ENCODE results near the gene IL18R1. TPM values are rescaled to one million over a fixed set of nuclear protein-coding genes. Genes with fewer than 3 reads are reported as not detected.

The IL18R1 gene
- polyA plus RNA-seq, 1 experiment: not detected

DNA sequence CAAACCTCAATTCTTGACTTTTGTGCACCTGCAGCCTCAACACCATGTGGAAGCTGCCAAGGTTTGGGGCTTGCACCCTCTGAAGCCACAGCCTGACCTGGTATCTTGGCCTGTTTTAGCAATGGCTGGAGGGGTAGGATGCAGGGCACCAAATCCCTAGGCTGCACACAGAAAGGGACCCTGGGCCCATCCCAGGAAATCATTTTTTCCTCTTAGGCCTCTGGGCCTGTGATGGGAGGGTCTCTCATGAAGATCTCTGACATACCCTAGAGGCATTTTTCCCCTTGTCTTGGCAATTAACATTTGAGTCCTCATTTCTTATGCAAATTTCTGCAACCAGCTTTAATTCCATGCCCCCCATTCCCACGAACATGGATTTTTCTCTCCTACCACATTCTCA lies 10.2 kb downstream of the IL18R1 start:
- Histone ChIP-seq H3K36me3 (ENCODE audit: control insufficient read depth, insufficient read depth, low read length) (no peaks in the 10 kb centered on the region), H3K27me3 (ENCODE audit: control insufficient read depth, insufficient read depth, low read length) (no peaks in the 10 kb centered on the region; the same call in 1 of the 2 replicates), H3K4me3 (ENCODE audit: low read depth, low read length) (no peak overlapping the region)
- ChIA-PET CTCF (no interaction called here), POLR2A (no interaction called here)
- DNase-seq (ENCODE audit: low read depth): no peak
- TF ChIP-seq CTCF (IDR thresholded peaks at IDR 0.05; ENCODE audit: insufficient read depth, low read depth, low read length): no peak

DNA sequence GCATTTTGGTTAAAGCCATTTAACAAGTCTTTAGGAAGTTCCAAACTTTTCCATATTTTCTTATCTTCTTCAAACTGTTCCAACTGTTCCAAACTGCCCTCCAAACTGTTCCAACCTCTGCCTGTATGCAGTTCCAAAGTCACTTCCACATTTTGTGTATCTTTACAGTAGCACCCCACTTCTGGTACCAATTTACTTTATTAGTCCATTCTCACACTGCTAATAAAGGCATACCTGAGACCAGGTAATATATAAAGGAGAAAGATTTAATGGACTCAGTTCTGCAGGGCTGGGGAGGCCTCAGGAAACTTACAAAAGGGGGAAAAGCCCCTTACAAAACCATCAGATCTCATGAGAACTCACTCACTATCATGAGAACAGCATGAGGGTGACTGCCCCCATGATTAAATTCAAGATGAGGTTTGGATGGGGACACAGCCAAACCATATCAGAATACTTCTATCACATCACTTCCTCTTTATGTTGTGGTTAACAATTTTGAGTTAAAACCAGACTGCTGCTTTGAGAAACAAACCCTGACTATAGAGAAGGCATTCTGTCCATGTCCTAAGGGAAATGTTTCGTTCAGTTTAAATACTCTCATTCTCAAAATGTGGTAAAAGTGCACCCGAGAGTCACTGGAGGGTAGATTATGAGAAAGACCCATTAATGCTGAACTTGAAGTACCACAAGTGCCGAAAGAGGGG lies 11.0 kb downstream of the IL18R1 start:
- Histone ChIP-seq H3K27me3 (ENCODE audit: control insufficient read depth, insufficient read depth, low read length) (no peaks in the 10 kb centered on the region; the same call in 1 of the 2 replicates), H3K4me3 (ENCODE audit: low read depth, low read length) (no peak overlapping the region), H3K36me3 (ENCODE audit: control insufficient read depth, insufficient read depth, low read length) (no peaks in the 10 kb centered on the region)
- no peak for TF ChIP-seq CTCF (IDR thresholded peaks at IDR 0.05; ENCODE audit: insufficient read depth, low read depth, low read length)
- no peak for DNase-seq (ENCODE audit: low read depth)
- POLR2A ChIA-PET: no interaction called here
- CTCF ChIA-PET: no interaction called here

- no peak overlapping the region for H3K4me3 ChIP-seq (ENCODE audit: low read depth, low read length)
- ChIA-PET CTCF (interaction anchor here (1.2 kb wide), 1 partner anchor 126 kb away, joined by 5 read pairs; no protein-coding TSS in a partner anchor), POLR2A (no interaction called here)
- TF ChIP-seq CTCF (IDR thresholded peaks at IDR 0.05; ENCODE audit: insufficient read depth, low read depth, low read length): no peak
- no peaks in the 10 kb centered on the region; the same call in 1 of the 2 replicates for H3K27me3 ChIP-seq (ENCODE audit: control insufficient read depth, insufficient read depth, low read length)
- H3K36me3 ChIP-seq (ENCODE audit: control insufficient read depth, insufficient read depth, low read length): no peaks in the 10 kb centered on the region
- DNase-seq (ENCODE audit: low read depth): no peak
These were observed 11.9 kb downstream of the IL18R1 start for GRCh38 chr2:102367331-102367971.

GRCh38 chr2:102368461-102369109 lies 13.0 kb downstream of the IL18R1 start:
- no peak for TF ChIP-seq CTCF (IDR thresholded peaks at IDR 0.05; ENCODE audit: insufficient read depth, low read depth, low read length)
- ChIA-PET CTCF (interaction anchor here (1.2 kb wide), 1 partner anchor 127 kb away, joined by 5 read pairs; no protein-coding TSS in a partner anchor), POLR2A (no interaction called here)
- Histone ChIP-seq H3K27me3 (ENCODE audit: control insufficient read depth, insufficient read depth, low read length) (no peaks in the 10 kb centered on the region; the same call in 1 of the 2 replicates), H3K4me3 (ENCODE audit: low read depth, low read length) (no peak overlapping the region), H3K36me3 (ENCODE audit: control insufficient read depth, insufficient read depth, low read length) (no peaks in the 10 kb centered on the region)
- DNase-seq (ENCODE audit: low read depth): no peak

DNA sequence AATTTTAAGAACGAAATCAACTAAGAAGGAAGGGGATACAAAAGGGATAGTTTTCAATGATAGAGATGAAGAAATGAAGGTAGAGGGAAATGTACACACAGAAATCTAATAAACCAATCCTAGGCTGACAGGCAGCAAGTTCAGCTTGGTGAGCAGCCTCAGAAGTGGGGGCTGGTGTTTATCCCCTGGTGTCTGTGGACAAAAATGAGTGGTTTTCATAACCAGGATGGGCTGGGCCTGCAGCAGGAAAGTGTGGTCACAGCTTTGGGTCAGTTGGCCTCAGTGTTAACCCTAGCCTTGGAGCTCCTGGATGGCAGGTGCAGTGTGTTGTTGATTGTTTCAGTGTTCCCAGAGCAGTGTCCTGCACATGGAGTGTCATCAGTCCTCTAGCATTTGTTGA lies 14.3 kb downstream of the IL18R1 start:
- Histone ChIP-seq H3K4me3 (ENCODE audit: low read depth, low read length) (no peak overlapping the region), H3K36me3 (ENCODE audit: control insufficient read depth, insufficient read depth, low read length) (no peaks in the 10 kb centered on the region), H3K27me3 (ENCODE audit: control insufficient read depth, insufficient read depth, low read length) (no peaks in the 10 kb centered on the region; the same call in 1 of the 2 replicates)
- DNase-seq (ENCODE audit: low read depth): no peak
- TF ChIP-seq CTCF (IDR thresholded peaks at IDR 0.05; ENCODE audit: insufficient read depth, low read depth, low read length): no peak
- POLR2A ChIA-PET: no interaction called here
- CTCF ChIA-PET: no interaction called here

Measured in BJ (cell line).